Measurements from ENCODE around the gene UNC5C.

The UNC5C gene

DNA sequence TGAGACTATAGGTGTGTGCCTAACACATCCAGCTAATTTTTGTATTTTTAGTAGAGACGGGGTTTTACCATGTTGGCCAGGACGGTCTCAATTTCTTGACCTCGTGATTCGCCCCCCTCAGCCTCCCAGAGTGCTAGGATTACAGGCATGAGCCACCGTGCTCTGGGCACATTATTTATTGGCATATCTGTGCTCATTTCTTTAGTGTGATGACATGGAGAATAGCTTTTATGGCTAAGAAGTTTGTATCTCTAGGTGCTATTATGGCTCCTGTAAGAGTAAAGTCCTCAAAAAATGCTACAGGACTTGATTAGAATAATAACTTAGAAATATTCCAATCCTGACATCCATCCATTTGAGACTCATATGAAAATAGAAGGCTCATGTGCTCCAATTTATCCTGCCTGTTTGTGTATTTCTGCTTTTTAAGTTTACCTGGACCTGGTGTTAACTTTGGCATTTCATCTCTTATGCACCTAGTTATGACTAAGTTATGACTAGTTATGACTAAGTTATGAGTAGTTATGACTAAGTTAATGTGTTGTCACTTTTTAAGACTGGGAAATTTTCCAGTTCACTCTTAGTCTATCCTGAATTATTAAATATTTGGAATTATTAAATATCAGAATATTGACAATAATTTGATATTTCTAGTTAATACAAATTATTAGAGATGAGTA is 36.4 kb upstream of the UNC5C start:
- DNase-seq (ENCODE audit: low read depth) = no peak
- no peak overlapping the region for H3K4me3 ChIP-seq (ENCODE audit: control insufficient read depth, low read depth, low read length)
- no peak for TF ChIP-seq CTCF (IDR thresholded peaks at IDR 0.05; ENCODE audit: control insufficient read depth, insufficient read depth, low read depth, low read length, missing control alignments)

- DNase-seq (ENCODE audit: low read depth) = no peak
- no peak for TF ChIP-seq CTCF (IDR thresholded peaks at IDR 0.05; ENCODE audit: control insufficient read depth, insufficient read depth, low read depth, low read length, missing control alignments)
- no peak overlapping the region for H3K4me3 ChIP-seq (ENCODE audit: control insufficient read depth, low read depth, low read length)
Measured at GRCh38 chr4:95580226-95580625, 31.5 kb upstream of the UNC5C start.

GRCh38 chr4:95572304-95572991 is 23.7 kb upstream of the UNC5C start:
- no peak overlapping the region for H3K4me3 ChIP-seq (ENCODE audit: control insufficient read depth, low read depth, low read length)
- no peak for DNase-seq (ENCODE audit: low read depth)
- TF ChIP-seq CTCF (IDR thresholded peaks at IDR 0.05; ENCODE audit: control insufficient read depth, insufficient read depth, low read depth, low read length, missing control alignments) = no peak

DNA sequence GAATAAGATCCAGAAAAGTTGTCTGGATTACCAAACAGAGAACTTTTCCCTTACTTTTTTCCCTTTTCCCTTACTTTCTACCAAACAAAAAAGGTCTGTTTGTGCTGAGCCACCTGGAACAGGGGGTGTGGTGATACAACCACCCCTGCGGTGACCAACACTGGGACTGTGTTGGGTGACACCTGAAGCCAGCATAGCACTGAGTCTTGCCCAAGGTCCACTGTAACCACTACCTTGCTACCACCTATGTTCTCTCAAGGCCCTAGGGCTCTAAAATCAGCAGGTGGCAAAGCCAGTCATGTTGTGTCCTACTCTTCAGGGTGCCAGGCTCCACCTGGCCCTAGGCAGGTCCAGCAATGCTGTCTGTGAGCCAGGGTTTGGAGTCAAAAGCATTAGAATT is 22.8 kb upstream of the UNC5C start:
- TF ChIP-seq CTCF (IDR thresholded peaks at IDR 0.05; ENCODE audit: control insufficient read depth, insufficient read depth, low read depth, low read length, missing control alignments) = no peak
- no peak for DNase-seq (ENCODE audit: low read depth)
- H3K4me3 ChIP-seq (ENCODE audit: control insufficient read depth, low read depth, low read length) = no peak overlapping the region

- no peak for TF ChIP-seq CTCF (IDR thresholded peaks at IDR 0.05; ENCODE audit: control insufficient read depth, insufficient read depth, low read depth, low read length, missing control alignments)
- DNase-seq (ENCODE audit: low read depth) = no peak
- H3K4me3 ChIP-seq (ENCODE audit: control insufficient read depth, low read depth, low read length) = no peak overlapping the region
Measured at GRCh38 chr4:95563638-95564337, 15.0 kb upstream of the UNC5C start.

GRCh38 chr4:95560774-95561173 is 12.0 kb upstream of the UNC5C start:
- H3K4me3 ChIP-seq (ENCODE audit: control insufficient read depth, low read depth, low read length) = no peak overlapping the region
- DNase-seq (ENCODE audit: low read depth) = no peak
- no peak for TF ChIP-seq CTCF (IDR thresholded peaks at IDR 0.05; ENCODE audit: control insufficient read depth, insufficient read depth, low read depth, low read length, missing control alignments)

Measured in AG09309 (cell line).